Omental fat pad (tissue), 4 donors: ENCODE data around the gene PMEL. TPM values are rescaled to one million over a fixed set of nuclear protein-coding genes. Genes with fewer than 3 reads are reported as not detected.
"Not testable (repeated sequence)": the region's sequence is repeated elsewhere in the genome, so short reads cannot be mapped to it uniquely, and the experiment has no call there.

Experiments used
- ATAC-seq: fragments of 150-250 bp; one replicate; pipeline ENCODE4 v1.9.1; 2016; ENCODE audit warnings: mild to moderate bottlenecking, moderate library complexity; ENCODE audit not compliant: low FRiP score
- DNase-seq: peaks from one replicate; pipeline ENCODE4 v3.0.0-alpha.2; 2019; ENCODE audit warnings: low spot score
- CTCF ChIP-seq, 3 donors: fragments of 450-650 bp; IDR thresholded peaks; one replicate each; pipeline ENCODE4 v1.5.1; 2016 to 2017; ENCODE audit warnings: antibody characterized with exemption in 3 of 3, mild to moderate bottlenecking in 3 of 3, moderate library complexity in 2 of 3
- total RNA-seq, 4 donors: library from RNA; depleted of rRNA; stranded (reverse); fragments of >200 nt; gene quantifications; one replicate each; pipeline ENCODE4 v1.1.0, GENCODE V29; 2016

PMEL gene
- total RNA-seq, 4 donors from 2014 or later = 0.65 to 5.2 (median 1.2) TPM

- ATAC-seq = no peak
- DNase-seq = no peak
- no peak for TF ChIP-seq CTCF (IDR thresholded peaks at IDR 0.05)
Observed at GRCh38 chr12:55995366-55995765, 29.5 kb upstream of the PMEL start.

GRCh38 chr12:55993230-55993853 is 27.5 kb upstream of the PMEL start:
- TF ChIP-seq CTCF (IDR thresholded peaks at IDR 0.05) = no peak
- no peak for DNase-seq
- no peak for ATAC-seq

- DNase-seq (no peak), ATAC-seq (no peak)
- TF ChIP-seq CTCF (IDR thresholded peaks at IDR 0.05) = no peak
Observed at GRCh38 chr12:55991110-55991509, 25.3 kb upstream of the PMEL start.

- ATAC-seq, DNase-seq: not testable (repeated sequence)
Observed at GRCh38 chr12:55985976-55986375, 20.1 kb upstream of the PMEL start.

- no peak for DNase-seq
- TF ChIP-seq CTCF (IDR thresholded peaks at IDR 0.05) = no peak
- ATAC-seq = no peak
Observed at GRCh38 chr12:55985341-55985740, 19.5 kb upstream of the PMEL start.

- ATAC-seq (no peak), DNase-seq (no peak)
- TF ChIP-seq CTCF (IDR thresholded peaks at IDR 0.05) = no peak
Observed at GRCh38 chr12:55984861-55985260, 19.0 kb upstream of the PMEL start.

GRCh38 chr12:55983232-55983842 is 17.5 kb upstream of the PMEL start:
- ATAC-seq (no peak), DNase-seq (no peak)
- TF ChIP-seq CTCF (IDR thresholded peaks at IDR 0.05) = no peak
